AG09319 (cell line): ENCODE measurements around the gene MLLT6.

Source experiments
- DNase-seq: peaks from one replicate; pipeline ENCODE4 v3.0.0-alpha.2; 2010; ENCODE audit warnings: low read depth; ENCODE audit errors: extremely low read depth
- TF ChIP-seq, protein P1 (sequence below): IDR thresholded peaks from 2 replicates; pipeline ENCODE4 v1.5.1; 2011; ENCODE audit warnings: low read depth, mild to moderate bottlenecking, inconsistent platforms, low read length, moderate library complexity

The MLLT6 gene

DNA sequence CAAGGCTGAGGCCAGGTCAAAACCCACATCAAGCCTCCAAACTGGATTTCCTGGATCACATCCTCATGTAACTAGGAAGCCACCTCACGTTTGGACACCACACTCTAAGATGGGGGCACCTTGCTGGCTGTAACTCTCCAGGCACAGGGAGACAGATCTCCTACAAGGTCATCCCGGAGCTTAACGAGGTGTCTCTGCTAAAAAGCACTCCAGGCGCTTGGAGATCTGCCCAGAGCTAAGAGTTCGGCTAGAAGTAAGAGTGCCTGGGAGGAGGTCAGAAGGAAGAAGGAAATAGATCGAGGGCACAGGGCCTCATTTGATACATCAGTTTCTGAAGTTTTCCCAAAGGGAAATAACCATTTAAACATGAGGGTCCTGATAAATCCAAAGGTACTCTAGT is 63.3 kb downstream of the MLLT6 start:
- DNase-seq: no peak
- TF ChIP-seq, protein P1, sequence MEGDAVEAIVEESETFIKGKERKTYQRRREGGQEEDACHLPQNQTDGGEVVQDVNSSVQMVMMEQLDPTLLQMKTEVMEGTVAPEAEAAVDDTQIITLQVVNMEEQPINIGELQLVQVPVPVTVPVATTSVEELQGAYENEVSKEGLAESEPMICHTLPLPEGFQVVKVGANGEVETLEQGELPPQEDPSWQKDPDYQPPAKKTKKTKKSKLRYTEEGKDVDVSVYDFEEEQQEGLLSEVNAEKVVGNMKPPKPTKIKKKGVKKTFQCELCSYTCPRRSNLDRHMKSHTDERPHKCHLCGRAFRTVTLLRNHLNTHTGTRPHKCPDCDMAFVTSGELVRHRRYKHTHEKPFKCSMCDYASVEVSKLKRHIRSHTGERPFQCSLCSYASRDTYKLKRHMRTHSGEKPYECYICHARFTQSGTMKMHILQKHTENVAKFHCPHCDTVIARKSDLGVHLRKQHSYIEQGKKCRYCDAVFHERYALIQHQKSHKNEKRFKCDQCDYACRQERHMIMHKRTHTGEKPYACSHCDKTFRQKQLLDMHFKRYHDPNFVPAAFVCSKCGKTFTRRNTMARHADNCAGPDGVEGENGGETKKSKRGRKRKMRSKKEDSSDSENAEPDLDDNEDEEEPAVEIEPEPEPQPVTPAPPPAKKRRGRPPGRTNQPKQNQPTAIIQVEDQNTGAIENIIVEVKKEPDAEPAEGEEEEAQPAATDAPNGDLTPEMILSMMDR: no peak

DNA sequence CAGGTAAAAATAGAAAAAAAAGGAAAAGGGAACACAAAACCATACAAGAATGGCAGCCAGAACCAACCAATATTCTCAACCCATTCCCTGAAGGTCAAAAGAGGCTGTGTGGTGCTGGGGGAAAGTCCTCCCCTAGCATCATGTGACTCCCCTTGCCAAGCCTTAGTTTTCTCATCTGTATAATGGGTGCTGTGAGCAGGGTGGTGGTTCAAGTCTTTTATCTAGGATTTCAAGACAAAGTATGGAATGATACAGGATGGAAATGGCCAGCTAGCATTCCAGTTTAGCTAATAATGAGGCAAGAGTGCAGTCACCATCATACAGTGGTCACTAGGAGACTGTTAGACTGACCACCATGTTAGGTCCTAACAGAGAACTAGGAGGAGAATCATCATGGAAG is 68.2 kb downstream of the MLLT6 start:
- no peak for DNase-seq
- TF ChIP-seq, protein P1: no peak

DNA sequence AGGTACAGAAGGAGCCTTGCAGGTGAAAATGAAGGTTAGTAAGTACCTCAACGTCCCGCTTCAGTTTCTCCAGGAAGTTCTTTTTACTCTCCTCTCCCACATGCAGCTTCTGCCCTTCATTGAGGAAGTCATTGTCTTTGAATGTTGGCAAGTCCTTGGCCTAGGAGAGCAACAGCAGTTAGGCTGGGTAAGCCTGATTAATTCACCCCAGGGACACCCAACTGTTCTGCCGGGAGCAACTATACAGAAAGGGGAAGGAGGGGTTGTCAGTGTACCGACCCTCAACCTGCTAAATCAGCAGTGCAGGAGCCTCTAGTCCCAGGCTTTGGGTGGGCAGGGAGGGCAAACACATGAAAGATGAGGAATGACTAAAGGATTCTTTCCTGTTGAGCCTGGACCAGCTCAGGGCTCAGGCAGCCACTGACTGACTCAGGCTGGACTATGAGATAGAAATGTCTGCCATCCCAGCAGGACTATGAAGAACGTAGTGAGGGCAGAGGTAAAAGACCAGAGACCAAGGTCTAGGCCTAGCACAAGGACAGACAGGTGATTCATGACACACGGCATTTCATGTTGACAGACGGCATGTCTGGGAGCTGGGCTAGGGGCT is 72.7 kb downstream of the MLLT6 start:
- TF ChIP-seq, protein P1: no peak
- DNase-seq: no peak
